Renal cortical epithelial cell (primary cell): ENCODE results near the gene LRBA. TPM values are rescaled to one million over a fixed set of nuclear protein-coding genes. Genes with fewer than 3 reads are reported as not detected.

Source experiments
- DNase-seq: peaks from one replicate; pipeline ENCODE4 v3.0.0-alpha.2; 2011; ENCODE audit warnings: low read depth
- total RNA-seq: library from RNA; depleted of rRNA; stranded (reverse); fragments of >200 nt; gene quantifications from 2 replicates; pipeline ENCODE4 v1.2.3, GENCODE V29; 2014

LRBA gene
- total RNA-seq, 1 donor from 2014 or later = 119 TPM

- DNase-seq = no peak
Observed at GRCh38 chr4:150801833-150802232, 213.3 kb downstream of the LRBA start.

GRCh38 chr4:150799207-150799606 lies 215.9 kb downstream of the LRBA start:
- DNase-seq = no peak

- DNase-seq = no peak
Observed at GRCh38 chr4:150794706-150795105, 220.4 kb downstream of the LRBA start.

GRCh38 chr4:150789864-150790263 lies 225.2 kb downstream of the LRBA start:
- DNase-seq = no peak

GRCh38 chr4:150784939-150785338 lies 230.1 kb downstream of the LRBA start:
- DNase-seq = no peak

- no peak for DNase-seq
Observed at GRCh38 chr4:150784305-150784704, 230.8 kb downstream of the LRBA start.

GRCh38 chr4:150782921-150783320 lies 232.2 kb downstream of the LRBA start:
- DNase-seq = peak; percentile 24

- peak; percentile 53 for DNase-seq
Observed at GRCh38 chr4:150782311-150782710, 232.8 kb downstream of the LRBA start.

- no peak for DNase-seq
Observed at GRCh38 chr4:150781191-150781590, 233.9 kb downstream of the LRBA start.

GRCh38 chr4:150779707-150780106 lies 235.4 kb downstream of the LRBA start:
- DNase-seq = no peak

GRCh38 chr4:150773729-150774449 lies 241.2 kb downstream of the LRBA start:
- no peak for DNase-seq

GRCh38 chr4:150773032-150773431 lies 242.1 kb downstream of the LRBA start:
- DNase-seq = no peak

GRCh38 chr4:150771382-150771781 lies 243.7 kb downstream of the LRBA start:
- no peak for DNase-seq

GRCh38 chr4:150769845-150770244 lies 245.2 kb downstream of the LRBA start:
- peak; percentile 26 for DNase-seq

- DNase-seq = peak; percentile 88
Observed at GRCh38 chr4:150769248-150769647, 245.8 kb downstream of the LRBA start.

GRCh38 chr4:150768497-150768896 lies 246.6 kb downstream of the LRBA start:
- no peak for DNase-seq

GRCh38 chr4:150765216-150765615 lies 249.9 kb downstream of the LRBA start:
- DNase-seq = no peak

GRCh38 chr4:150751648-150752047 lies 263.4 kb downstream of the LRBA start:
- DNase-seq = no peak

GRCh38 chr4:150750824-150751223 lies 264.3 kb downstream of the LRBA start:
- DNase-seq = no peak

- DNase-seq = peak; percentile 25
Observed at GRCh38 chr4:150746156-150746555, 268.9 kb downstream of the LRBA start.

GRCh38 chr4:150744570-150744969 lies 270.5 kb downstream of the LRBA start:
- no peak for DNase-seq

GRCh38 chr4:150743564-150744342 lies 271.3 kb downstream of the LRBA start:
- DNase-seq = no peak

- DNase-seq = peak; percentile 22
Observed at GRCh38 chr4:150742930-150743329, 272.2 kb downstream of the LRBA start.
